ENCODE measurements around the gene FAM120B.

The FAM120B gene

GRCh38 chr6:170416303-170416702 is 109.7 kb downstream of the FAM120B start:
- H3K9me3 ChIP-seq (ENCODE audit: low read length), result no peaks in the 10 kb centered on the region
- no peak for TF ChIP-seq CTCF (IDR thresholded peaks at IDR 0.05; ENCODE audit: low read length)
- no peak for TF ChIP-seq EZH2 (IDR thresholded peaks at IDR 0.05; ENCODE audit: borderline replicate concordance, low read length)
- no peak overlapping the region for H3K4me3 ChIP-seq (ENCODE audit: low read depth, low read length, poor library complexity, severe bottlenecking)

GRCh38 chr6:170416959-170417606 is 110.5 kb downstream of the FAM120B start:
- H3K9ac ChIP-seq (ENCODE audit: low read length), result no peak overlapping the region
- no peaks in the 10 kb centered on the region for H3K9me2 ChIP-seq (ENCODE audit: low read depth, low read length)
- H3K27me3 ChIP-seq (ENCODE audit: insufficient read depth, low read length), result no peaks in the 10 kb centered on the region
- no peaks in the 10 kb centered on the region for H3K79me2 ChIP-seq (ENCODE audit: insufficient read depth, low read length)
- H3K4me3 ChIP-seq (ENCODE audit: low read depth, low read length, poor library complexity, severe bottlenecking), result no peak overlapping the region
- no peaks in the 10 kb centered on the region for H4K20me1 ChIP-seq (ENCODE audit: insufficient read depth, low read length)
- no peak overlapping the region for H3K27ac ChIP-seq (ENCODE audit: low read depth, low read length, poor library complexity, severe bottlenecking)
- no peak overlapping the region for H2AFZ ChIP-seq (ENCODE audit: low read length)
- H3K4me2 ChIP-seq (ENCODE audit: low read length), result no peak overlapping the region
- no peaks in the 10 kb centered on the region for H3K36me3 ChIP-seq (ENCODE audit: insufficient read depth, low read length)
- no peaks in the 10 kb centered on the region for H3K9me3 ChIP-seq (ENCODE audit: low read length)
- no peaks in the 10 kb centered on the region for H3F3A ChIP-seq (ENCODE audit: insufficient read depth, low read length)
- no peaks in the 10 kb centered on the region for H3K4me1 ChIP-seq (ENCODE audit: insufficient read depth, low read length, severe bottlenecking)
- TF ChIP-seq EZH2 (IDR thresholded peaks at IDR 0.05; ENCODE audit: borderline replicate concordance, low read length) (no peak), CTCF (IDR thresholded peaks at IDR 0.05; ENCODE audit: low read length) (no peak)

More at GRCh38 chr6:170416303-170416702, 109.7 kb downstream of the FAM120B start:
- Histone ChIP-seq H3K4me1 (ENCODE audit: insufficient read depth, low read length, severe bottlenecking) (no peaks in the 10 kb centered on the region), H3K9me2 (ENCODE audit: low read depth, low read length) (no peaks in the 10 kb centered on the region), H3K9ac (ENCODE audit: low read length) (no peak overlapping the region), H3K27me3 (ENCODE audit: insufficient read depth, low read length) (no peaks in the 10 kb centered on the region), H4K20me1 (ENCODE audit: insufficient read depth, low read length) (no peaks in the 10 kb centered on the region), H3K4me2 (ENCODE audit: low read length) (no peak overlapping the region), H3K79me2 (ENCODE audit: insufficient read depth, low read length) (no peaks in the 10 kb centered on the region), H3F3A (ENCODE audit: insufficient read depth, low read length) (no peaks in the 10 kb centered on the region), H3K36me3 (ENCODE audit: insufficient read depth, low read length) (no peaks in the 10 kb centered on the region), H3K27ac (ENCODE audit: low read depth, low read length, poor library complexity, severe bottlenecking) (no peak overlapping the region), H2AFZ (ENCODE audit: low read length) (no peak overlapping the region)

GRCh38 chr6:170417881-170418280 is 111.3 kb downstream of the FAM120B start:
- Histone ChIP-seq H4K20me1 (ENCODE audit: insufficient read depth, low read length) (no peaks in the 10 kb centered on the region), H3K9ac (ENCODE audit: low read length) (no peak overlapping the region), H3K79me2 (ENCODE audit: insufficient read depth, low read length) (no peaks in the 10 kb centered on the region), H3K4me1 (ENCODE audit: insufficient read depth, low read length, severe bottlenecking) (no peaks in the 10 kb centered on the region), H3F3A (ENCODE audit: insufficient read depth, low read length) (no peaks in the 10 kb centered on the region), H3K9me2 (ENCODE audit: low read depth, low read length) (no peaks in the 10 kb centered on the region), H3K9me3 (ENCODE audit: low read length) (no peaks in the 10 kb centered on the region), H2AFZ (ENCODE audit: low read length) (no peak overlapping the region), H3K36me3 (ENCODE audit: insufficient read depth, low read length) (no peaks in the 10 kb centered on the region), H3K27me3 (ENCODE audit: insufficient read depth, low read length) (no peaks in the 10 kb centered on the region), H3K4me3 (ENCODE audit: low read depth, low read length, poor library complexity, severe bottlenecking) (no peak overlapping the region), H3K4me2 (ENCODE audit: low read length) (no peak overlapping the region), H3K27ac (ENCODE audit: low read depth, low read length, poor library complexity, severe bottlenecking) (no peak overlapping the region)
- TF ChIP-seq CTCF (IDR thresholded peaks at IDR 0.05; ENCODE audit: low read length) (no peak), EZH2 (IDR thresholded peaks at IDR 0.05; ENCODE audit: borderline replicate concordance, low read length) (no peak)
